KOPT-K1 (cell line): ENCODE results near the gene KRTAP5-3.

Experiments used
- H3K27ac ChIP-seq: fragments of 200-600 bp; sonication (generic); 2 replicates; pipeline ENCODE4 v1.5.1; 2016; ENCODE audit warnings: antibody characterized with exemption, mild to moderate bottlenecking, low read depth, low read length; ENCODE audit not compliant: poor library complexity, severe bottlenecking
- H3K36me3 ChIP-seq: fragments of 200-600 bp; sonication (generic); 2 replicates; pipeline ENCODE4 v1.5.1; 2017; ENCODE audit warnings: antibody characterized with exemption, mild to moderate bottlenecking, low read length, moderate library complexity; ENCODE audit not compliant: insufficient read depth
- H3K9me3 ChIP-seq: fragments of 200-600 bp; sonication (generic); 2 replicates; pipeline ENCODE4 v1.5.1; 2017; ENCODE audit warnings: antibody characterized with exemption, low read length, mild to moderate bottlenecking; ENCODE audit not compliant: insufficient read depth, poor library complexity, severe bottlenecking

KRTAP5-3 gene

DNA sequence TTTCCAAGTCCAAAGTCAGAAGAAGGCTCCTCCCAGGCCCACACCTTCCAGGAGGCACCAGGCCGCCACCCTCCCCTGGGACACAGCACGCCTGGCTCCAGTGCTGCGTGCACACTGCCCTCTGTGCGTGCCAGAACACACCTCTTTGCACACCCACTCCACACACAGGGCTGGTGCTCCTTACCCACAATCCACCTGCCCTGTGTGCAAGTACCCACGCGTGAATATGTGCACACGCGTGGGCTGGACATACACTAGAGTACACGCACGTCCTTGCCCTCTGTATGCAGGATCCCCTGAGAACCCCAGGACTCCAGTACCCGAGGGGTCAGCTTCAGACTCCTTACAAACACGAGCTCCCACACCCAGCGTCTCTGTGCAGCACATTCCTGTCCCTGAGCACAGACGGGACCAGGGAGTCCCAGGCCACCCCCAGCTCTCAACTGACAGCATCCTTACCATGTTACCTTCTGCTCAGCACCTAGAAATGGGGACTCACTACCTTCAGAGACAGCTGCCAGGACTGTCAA, 38.9 kb downstream of the KRTAP5-3 start:
- Histone ChIP-seq H3K27ac (no peak overlapping the region), H3K36me3 (no peaks in the 10 kb centered on the region), H3K9me3 (no peaks in the 10 kb centered on the region)

- Histone ChIP-seq H3K9me3 (no peaks in the 10 kb centered on the region), H3K27ac (no peak overlapping the region), H3K36me3 (no peaks in the 10 kb centered on the region)
These were observed 39.8 kb downstream of the KRTAP5-3 start for GRCh38 chr11:1568441-1568911.

DNA sequence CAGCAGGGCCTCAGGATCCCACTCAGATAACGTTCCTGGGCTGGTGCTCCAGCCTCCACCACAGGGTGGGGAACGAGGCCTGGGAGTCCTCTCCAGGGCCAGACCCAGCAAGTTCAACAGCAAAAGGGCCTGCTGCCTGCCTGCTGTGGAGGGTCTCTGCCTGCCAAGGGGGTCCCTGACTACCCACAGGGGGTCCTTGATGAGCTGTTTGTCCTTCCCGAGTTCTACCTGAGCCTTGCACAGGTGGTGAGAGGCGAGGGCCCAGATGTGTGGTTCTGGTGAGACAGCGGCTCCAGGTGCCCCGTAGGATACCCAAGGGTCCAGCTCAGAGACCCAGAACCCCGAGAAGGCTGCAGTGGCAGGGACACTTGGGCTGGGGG, 40.6 kb downstream of the KRTAP5-3 start:
- Histone ChIP-seq H3K27ac (no peak overlapping the region), H3K36me3 (no peaks in the 10 kb centered on the region), H3K9me3 (no peaks in the 10 kb centered on the region)

DNA sequence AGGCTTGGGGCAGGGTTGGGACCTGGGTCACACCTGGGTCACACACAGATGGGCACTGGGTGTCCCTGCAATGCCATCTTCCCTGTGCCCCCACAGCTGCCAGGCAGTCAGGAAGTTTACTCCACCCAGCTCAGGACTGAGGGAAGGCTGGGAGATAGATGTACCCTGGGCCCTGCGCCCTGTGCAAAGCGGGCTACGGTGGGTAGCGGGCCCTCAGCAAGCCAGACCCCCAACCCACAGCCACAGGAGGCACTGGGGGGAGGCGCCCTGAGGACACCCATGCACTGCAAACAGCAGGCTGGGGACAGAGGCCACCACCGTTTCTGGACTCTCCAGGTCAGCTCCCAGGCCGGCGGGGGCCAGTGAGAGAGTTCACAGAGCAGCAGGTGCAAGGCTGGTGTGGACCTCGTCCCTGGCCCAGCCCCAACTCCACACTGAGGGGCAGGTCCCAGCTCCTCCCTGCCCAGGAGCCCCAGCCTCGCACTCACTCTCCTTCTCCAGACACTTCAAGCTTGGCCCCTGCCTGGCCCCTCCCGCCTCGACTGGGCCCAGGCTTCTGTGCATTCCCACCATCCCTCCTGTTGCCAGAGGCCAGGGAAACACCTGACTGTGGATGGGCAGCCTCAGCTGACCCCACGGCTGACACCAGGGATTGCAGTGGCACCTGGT, 41.1 kb downstream of the KRTAP5-3 start:
- H3K9me3 ChIP-seq: no peaks in the 10 kb centered on the region
- H3K36me3 ChIP-seq: no peaks in the 10 kb centered on the region
- no peak overlapping the region for H3K27ac ChIP-seq

DNA sequence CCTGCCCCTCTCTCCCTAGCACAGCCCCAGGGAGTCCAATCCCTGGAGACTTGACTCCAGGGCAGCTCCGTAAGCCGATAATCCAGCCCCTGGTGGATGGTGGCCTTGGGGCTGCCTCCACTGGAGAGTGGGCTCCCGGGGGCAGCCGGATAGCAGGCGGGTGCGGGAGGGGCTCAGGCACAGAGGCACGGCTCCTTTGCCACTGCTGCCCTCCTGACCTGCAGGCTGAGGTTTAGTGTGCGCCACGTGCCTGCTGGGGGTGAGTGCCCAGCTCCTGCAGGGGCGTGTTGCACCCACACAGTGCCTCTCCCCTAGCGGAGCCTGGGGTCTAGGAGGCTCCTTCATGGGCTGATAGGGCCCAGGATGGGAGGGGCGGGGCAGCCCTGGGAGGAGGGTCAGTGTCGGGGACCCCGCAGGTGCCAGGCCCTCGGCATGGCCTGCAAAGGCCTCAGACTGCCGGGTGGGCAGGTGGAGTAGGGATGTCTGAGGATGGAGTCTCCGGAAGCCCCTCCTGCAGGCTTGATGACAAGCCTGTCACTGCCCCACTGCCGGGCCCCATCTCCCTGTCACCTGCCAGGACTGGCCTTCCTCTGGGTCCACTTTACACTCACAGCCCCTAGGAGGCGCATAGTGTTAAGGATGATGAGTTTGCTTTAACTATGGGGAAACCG, 41.7 kb downstream of the KRTAP5-3 start:
- Histone ChIP-seq H3K27ac (no peak overlapping the region), H3K9me3 (no peaks in the 10 kb centered on the region), H3K36me3 (no peaks in the 10 kb centered on the region)

GRCh38 chr11:1565904-1566247, 42.4 kb downstream of the KRTAP5-3 start:
- no peak overlapping the region for H3K27ac ChIP-seq
- H3K36me3 ChIP-seq: no peaks in the 10 kb centered on the region
- no peaks in the 10 kb centered on the region for H3K9me3 ChIP-seq

DNA sequence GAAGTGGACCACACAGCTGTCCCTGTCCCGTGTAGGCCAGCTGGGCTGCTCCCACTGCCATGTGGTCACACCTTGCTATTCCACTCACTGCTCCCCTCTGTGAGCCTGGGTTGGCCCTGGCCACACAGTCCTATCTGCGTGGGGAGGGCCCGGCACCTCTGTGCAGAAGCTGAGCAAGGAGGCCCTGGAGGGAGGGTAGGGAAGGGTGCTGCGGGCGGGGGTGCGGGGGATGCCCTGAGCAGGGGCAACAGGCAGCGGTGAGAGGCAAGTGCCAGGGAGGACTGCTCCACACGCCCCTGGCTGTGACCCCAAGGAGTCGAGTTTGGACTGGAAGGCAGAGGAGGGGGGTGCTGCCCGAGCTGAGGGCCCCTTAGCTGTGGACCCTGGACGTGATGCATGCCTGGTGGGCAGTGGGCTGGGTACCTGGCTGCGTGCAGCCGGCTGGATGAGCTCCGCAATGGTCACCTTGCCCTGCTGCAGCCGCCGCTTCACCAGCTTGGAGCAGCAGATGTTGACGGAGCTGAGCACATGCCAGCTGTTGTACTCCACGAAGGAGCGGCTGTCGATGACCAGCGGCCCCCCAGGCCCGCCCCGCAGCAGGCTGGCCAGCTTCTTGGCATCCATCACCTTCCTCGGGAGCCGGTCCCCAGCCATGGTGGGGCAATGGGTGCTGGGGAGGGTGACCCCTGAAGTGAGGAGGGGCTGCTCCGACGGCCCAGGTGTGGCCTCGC, 42.9 kb downstream of the KRTAP5-3 start:
- no peaks in the 10 kb centered on the region for H3K9me3 ChIP-seq
- no peaks in the 10 kb centered on the region for H3K36me3 ChIP-seq
- H3K27ac ChIP-seq: no peak overlapping the region

- H3K27ac ChIP-seq: no peak overlapping the region
- H3K36me3 ChIP-seq: no peaks in the 10 kb centered on the region
- H3K9me3 ChIP-seq: no peaks in the 10 kb centered on the region
These were observed 43.6 kb downstream of the KRTAP5-3 start for GRCh38 chr11:1564535-1565172.

GRCh38 chr11:1563697-1564534, 44.3 kb downstream of the KRTAP5-3 start:
- no peak overlapping the region for H3K27ac ChIP-seq
- no peaks in the 10 kb centered on the region for H3K9me3 ChIP-seq
- H3K36me3 ChIP-seq: no peaks in the 10 kb centered on the region

- Histone ChIP-seq H3K36me3 (no peaks in the 10 kb centered on the region), H3K9me3 (no peaks in the 10 kb centered on the region), H3K27ac (no peak overlapping the region)
These were observed 45.1 kb downstream of the KRTAP5-3 start for GRCh38 chr11:1563149-1563638.

- Histone ChIP-seq H3K9me3 (no peaks in the 10 kb centered on the region), H3K27ac (no peak overlapping the region), H3K36me3 (no peaks in the 10 kb centered on the region)
These were observed 45.7 kb downstream of the KRTAP5-3 start for GRCh38 chr11:1562469-1563148.

DNA sequence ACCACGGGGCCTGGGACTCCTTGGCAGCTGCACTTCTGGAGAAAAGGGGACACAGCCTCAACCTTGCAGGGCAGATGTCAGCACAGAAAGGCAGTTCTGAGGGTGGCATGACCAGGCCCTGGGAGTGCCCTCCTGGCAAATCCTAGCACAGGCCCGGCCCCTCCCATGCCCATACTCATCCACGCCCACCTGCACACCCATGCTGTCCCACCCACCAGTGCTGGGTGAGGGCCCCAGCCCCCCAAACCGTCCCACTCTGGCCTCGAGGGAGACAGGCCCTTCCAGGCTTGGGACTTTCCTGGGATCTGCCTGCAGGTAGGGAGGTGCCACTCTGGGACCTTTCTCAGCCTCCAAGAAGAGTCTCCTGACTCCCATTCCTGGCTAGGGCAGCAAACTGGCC, 46.3 kb downstream of the KRTAP5-3 start:
- no peaks in the 10 kb centered on the region for H3K36me3 ChIP-seq
- no peak overlapping the region for H3K27ac ChIP-seq
- no peaks in the 10 kb centered on the region for H3K9me3 ChIP-seq

- no peak overlapping the region for H3K27ac ChIP-seq
- H3K9me3 ChIP-seq: no peaks in the 10 kb centered on the region
- H3K36me3 ChIP-seq: no peaks in the 10 kb centered on the region
These were observed 47.0 kb downstream of the KRTAP5-3 start for GRCh38 chr11:1561266-1561665.
